Kidney tubule cell (primary cell): ENCODE measurements around the gene DKK3.

ENCODE experiments used
- DNase-seq: peaks from one replicate; pipeline ENCODE4 v3.0.0-alpha.2; 2018; ENCODE audit warnings: low spot score

Gene DKK3

GRCh38 chr11:12029738-12030363 lies 21.4 kb upstream of the DKK3 start:
- peak; percentile 88 for DNase-seq

GRCh38 chr11:12029119-12029518 lies 20.7 kb upstream of the DKK3 start:
- DNase-seq: no peak

DNA sequence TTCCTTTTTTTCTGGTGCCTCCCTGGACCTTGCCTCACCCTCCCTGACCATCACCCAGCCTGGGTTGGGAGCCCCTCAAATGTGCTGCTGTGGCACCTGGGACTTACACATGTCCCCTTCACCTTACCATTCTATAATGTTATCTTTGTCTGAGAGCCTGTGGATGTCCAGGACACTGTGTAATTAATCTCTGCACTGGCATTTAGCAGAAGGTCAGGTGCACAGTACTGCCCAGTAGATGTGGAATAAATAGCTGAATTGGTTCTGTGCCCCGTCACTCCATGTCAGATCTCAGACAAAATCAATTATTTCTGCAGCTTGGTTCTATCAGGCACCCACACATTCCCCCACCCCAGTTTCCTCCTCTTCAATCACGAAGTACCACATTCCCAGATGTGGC lies 19.9 kb upstream of the DKK3 start:
- DNase-seq: no peak

DNA sequence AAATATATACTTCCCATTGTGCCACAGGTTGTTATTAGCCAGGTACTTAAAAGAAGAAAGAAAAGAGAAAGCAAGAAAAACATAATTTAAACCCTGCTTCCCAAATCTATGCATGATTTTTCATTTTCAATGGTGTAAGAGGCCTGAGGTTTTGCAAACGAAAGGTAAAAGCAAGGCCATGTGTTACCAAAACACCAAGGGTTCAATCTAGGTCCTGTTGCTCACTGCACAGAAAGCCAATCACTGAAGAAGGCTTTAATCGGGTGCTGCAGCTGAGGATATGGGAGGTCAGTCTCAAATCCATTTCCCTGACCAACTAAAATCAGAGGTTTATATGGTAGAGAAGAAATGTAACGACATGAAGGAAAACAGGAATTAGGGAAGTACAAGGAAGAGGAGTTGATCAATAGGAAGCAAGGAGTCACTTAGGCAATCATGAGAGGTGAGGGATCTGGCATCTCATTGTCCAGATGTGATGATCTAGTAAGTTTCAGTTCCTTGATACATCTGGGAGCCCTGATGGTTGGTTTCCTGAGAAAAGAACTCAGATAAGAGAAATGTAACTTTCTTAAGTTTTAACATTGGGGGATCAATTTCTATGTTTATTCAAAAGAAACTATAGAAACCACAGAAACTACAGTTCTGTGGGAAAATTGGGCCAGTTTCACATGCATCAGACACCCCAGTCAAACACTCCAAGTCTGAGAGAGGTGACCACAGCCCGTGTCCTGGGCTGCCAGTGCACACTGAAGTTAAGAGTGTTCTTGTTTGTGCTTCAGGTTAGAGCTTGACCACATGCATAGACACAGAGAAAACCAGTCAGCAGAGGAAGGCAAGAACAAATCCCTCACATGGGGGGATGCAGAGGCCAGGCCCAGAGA lies 18.1 kb upstream of the DKK3 start:
- DNase-seq: no peak

- DNase-seq: no peak
These were observed 16.0 kb upstream of the DKK3 start for GRCh38 chr11:12024254-12024926.

GRCh38 chr11:12023015-12023414 lies 14.6 kb upstream of the DKK3 start:
- DNase-seq: no peak

DNA sequence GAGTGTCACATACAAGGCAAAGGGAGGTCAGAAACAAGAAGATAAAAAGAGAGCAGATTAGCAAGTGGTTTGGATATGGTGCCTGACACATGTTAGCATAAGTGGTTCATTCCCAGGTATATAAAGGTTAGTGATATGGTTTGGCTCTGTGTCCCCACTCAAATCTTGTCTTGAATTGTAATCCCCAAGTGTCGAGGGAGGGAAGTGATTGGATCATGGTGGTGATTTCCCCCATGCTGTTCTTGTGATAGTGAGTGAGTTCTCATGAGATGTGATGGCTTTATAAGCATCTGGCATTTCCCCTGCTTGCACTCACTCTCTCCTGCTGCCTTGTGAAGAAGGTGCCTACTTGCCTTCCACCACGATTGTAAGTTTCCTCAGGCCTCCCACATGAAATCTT lies 12.1 kb upstream of the DKK3 start:
- DNase-seq: no peak

DNA sequence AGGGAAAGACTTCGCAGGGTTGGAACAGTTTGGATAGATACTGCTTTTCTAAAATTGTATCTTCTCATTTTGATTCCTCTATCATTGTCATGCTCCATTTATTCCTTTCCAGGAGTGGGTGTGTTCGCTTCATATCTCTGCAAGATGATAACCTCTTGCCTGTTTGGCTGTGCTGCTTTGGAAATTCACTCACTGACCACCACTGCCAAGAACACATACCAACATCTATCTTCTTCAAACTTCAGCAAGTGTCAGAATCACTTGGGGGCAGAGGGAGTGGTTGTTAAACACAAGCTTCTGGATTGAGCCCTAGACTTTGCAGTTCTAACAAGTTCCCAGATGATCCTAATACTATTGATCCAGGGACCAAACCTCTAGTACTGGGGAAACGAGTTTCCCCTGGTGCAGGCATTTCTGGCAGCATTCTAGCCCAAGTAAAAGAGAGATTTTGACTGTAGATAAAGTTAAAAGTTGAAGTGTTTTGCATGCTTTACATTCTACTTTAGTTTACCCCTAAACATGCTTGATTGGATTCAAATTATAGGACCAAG lies 11.5 kb upstream of the DKK3 start:
- no peak for DNase-seq

- DNase-seq: no peak
These were observed 10.9 kb upstream of the DKK3 start for GRCh38 chr11:12019337-12019736.

- no peak for DNase-seq
These were observed 9.5 kb upstream of the DKK3 start for GRCh38 chr11:12017865-12018453.

DNA sequence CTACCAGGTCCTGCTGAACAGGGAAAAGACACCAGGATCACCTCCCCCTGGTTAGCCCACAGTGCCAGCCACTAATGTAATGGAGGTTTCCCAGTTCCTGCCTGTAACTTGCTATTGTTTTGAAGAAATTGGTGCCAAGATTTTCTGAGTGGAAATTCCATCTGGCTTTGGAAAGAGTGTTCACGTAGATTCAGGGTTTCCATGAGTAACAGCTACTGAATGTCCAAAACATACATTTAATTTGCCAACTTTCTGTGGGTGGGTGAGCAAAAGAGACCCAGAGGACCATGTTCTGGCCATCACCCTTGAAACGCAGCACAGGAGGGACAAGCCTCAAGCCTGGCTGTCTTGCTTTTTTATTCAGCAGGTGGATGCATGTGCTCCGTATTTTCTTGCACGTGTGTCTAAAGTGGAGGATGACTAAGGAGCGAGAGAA lies 8.8 kb upstream of the DKK3 start:
- no peak for DNase-seq

DNA sequence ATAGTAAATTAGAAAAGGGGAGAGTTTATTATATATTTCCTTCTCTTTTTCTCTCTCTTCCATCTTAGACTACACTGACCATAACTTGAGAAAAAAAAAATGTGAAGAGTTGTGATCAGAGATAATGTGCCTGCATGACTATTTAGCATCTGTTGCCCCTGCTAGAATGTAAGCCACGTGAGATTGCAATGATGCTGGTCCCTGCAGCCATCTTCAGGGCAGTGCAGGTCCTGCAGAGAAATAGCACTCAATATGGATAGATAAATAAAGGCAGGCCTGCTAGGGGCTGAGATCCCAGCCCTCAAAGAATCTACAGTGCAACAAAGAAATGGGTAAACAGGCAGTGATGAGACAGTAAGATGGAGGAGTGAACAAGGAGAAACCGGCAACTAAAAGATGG lies 7.8 kb upstream of the DKK3 start:
- no peak for DNase-seq

GRCh38 chr11:12015486-12015885 lies 7.1 kb upstream of the DKK3 start:
- DNase-seq: no peak

GRCh38 chr11:12013781-12014180 lies 5.4 kb upstream of the DKK3 start:
- no peak for DNase-seq

GRCh38 chr11:12009617-12010321 lies 1.3 kb upstream of the DKK3 start:
- DNase-seq: peak; percentile 23

DNA sequence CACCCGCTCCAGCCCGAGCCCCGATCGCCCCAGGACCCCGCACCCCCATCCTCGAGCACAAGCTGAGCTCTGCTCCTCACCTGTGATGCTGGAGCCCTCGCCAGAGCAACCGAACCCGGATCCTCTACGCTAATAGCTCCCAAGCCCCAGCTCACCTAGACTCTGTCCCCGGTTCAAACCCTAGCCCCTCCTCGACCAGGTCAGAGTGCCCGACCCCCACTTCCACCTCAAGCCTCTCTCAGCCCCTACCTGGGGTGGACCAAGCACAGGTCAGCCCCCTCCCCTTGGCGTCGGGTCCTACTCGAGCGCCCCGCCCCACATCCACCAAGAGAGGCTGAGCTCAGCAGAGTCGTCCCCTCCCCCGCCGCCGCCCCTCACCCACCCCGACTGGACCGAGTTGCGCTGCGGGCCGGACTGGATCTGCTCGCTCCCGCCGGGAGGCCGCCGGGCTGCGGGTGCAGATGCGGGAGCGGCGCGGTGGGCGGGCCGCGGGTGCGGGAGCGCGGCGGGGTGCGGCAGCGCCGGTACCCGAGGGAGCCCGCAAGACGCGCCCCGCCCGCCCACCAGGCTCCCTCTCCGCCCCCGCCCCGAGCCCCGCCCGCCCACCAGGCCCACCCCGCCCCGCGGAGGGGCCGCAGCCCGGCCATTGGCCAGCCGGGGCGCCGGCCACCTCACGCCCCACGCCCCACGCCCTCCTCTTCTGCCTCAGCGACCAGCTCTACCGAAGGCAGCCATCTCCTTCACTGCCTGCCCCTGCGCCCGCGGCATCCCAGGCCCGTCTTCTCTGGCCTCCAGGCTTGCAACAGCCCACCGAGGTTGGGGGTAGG lies 577 bp upstream of the DKK3 start:
- peak; percentile 69 for DNase-seq

DNA sequence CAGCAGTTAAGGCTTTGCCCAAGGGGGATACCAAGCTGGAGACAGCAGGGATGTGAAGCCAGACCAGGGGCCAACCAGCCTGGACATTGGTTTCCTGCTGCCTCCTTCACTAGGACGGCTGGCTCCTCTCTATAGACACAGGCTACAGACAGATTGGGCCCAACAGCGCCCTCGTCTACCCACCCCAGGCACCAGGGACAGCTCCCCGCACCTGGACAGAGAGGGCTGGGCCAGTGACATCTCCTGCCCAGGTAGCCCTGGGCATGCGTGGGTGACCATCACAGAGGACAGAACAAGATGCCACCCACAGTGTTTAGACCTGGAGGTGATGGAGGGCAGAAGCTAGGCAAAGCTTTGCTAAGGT lies 1.2 kb downstream of the DKK3 start:
- DNase-seq: no peak

DNA sequence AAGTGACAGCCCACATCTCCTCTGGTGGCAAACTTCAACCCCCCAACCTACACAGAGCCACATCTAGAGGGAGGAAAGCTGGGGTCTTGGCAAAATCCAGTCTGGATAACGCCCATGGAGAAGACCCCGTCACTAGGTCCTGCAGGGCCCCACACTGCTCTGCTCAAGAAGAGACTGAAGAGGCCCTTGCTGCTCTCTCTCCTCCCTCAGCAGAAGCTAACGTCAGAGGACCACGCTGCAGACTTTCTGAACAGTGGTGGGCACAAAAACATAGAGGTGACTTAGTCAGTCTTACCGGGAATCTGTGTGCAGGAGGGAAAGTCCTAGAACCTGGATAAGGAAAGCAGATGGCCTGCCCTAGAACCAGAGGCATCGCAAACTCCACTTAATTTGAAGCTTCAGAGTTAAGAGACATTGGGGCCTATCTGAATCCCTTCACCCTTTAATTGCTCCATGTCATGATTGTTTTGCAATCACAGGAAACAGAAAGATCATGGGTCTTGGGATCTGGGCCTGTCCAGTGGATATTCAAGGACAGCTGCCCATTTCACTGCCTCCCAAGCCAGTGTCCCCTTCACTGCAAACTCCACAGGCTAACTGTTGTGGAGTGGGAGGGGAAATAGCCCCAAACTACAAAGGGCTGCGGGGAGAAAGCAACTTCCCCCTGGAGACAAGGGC lies 1.7 kb downstream of the DKK3 start:
- DNase-seq: no peak

DNA sequence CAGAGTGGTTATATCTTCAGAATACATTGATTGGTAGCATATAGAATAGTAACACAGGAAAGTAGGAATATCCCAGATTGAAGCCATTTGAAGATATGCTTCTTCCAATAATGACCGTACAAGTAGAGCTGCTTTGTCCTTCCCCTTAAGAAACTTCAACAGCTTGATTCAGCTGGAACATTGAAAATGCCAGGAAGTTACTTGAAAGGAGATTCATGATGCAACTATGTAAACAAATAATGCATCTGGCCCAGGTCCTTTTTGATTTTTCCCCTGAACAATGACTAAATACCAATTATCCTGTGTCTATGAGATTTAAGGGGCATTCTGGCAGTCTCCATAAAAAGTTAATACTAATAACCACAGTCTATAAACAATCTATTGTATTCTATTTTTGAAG lies 3.0 kb downstream of the DKK3 start:
- no peak for DNase-seq

DNA sequence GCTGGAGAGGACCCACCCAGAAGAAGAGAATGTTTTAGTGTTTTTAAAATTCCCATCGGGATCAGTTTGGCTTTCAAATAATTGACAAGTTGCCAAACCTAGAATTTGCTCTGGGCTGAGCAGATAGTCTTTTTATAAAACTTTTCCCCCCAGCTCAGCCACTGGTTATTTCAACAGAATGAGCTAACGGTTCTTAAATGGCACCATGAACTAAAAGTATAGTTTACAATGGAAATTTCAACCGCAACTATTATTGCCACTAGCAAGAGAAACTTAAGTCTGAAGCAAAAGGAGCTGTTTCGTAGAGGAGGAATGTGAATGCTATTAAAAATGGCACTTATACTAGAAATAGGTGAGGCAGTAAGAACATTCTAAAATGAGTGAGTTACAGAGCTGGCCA lies 3.4 kb downstream of the DKK3 start:
- no peak for DNase-seq
